ENCODE data around the gene CAPN10. TPM values are rescaled to one million over a fixed set of nuclear protein-coding genes. Genes with fewer than 3 reads are reported as not detected.

The CAPN10 gene
- total RNA-seq, 1 experiment from 2014 or later, result 47.4 TPM

DNA sequence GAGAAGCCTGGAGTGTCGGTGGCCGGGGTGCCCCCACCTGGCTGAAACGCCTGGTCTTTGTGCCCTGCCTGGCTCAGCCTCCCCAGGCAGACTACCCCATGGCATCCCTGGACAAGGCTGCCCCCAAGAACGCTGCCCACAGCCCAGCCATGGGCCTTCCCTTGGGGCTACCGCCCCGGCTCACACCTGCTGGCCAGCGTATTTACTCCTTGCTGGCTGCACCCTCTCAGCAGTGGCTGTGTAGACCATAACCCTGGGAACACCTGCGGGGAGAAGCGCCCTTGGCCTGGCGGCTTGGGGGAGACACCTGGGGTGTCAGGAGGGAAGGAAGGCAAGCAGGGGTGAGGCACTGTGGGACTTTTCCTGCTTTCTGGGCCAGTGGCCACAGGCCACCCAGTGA, 17.3 kb downstream of the CAPN10 start:
- no peak overlapping the region for H3K4me2 ChIP-seq (ENCODE audit: insufficient read depth, insufficient read length, low read length)
- H2BK12ac ChIP-seq (ENCODE audit: insufficient read length, low read depth, low read length), result no peak overlapping the region
- H4K8ac ChIP-seq (replicated peaks; ENCODE audit: insufficient read length, low read depth, low read length), result no peak overlapping the region
- H2BK120ac ChIP-seq (ENCODE audit: low read depth, low read length, poor library complexity, severe bottlenecking), result no peak overlapping the region
- no peak overlapping the region for H3T11ph ChIP-seq (ENCODE audit: low read length)
- H3K79me2 ChIP-seq (ENCODE audit: insufficient read depth, low read length), result no peaks in the 10 kb centered on the region
- WGBS (ENCODE audit: extremely low coverage, insufficient read length, low lambda C conversion rate), result no CpG with 5 or more reads among the region's 10 CpGs
- H2BK5ac ChIP-seq (ENCODE audit: insufficient read length, low read length), result no peak overlapping the region
- Mint-ChIP-seq H3K4me3 (no peak overlapping the region), H3K36me3 (ENCODE audit: insufficient read depth in 1 of 3, low read depth in 3 of 3) (peaks cover 0 to 7% (median 0%) of the 10 kb centered on the region in 3 experiments; a peak in 2 of 7 replicates), H3K27me3 (ENCODE audit: low read depth) (peaks cover 8% of the 10 kb centered on the region), H3K9me3 (no peaks in the 10 kb centered on the region), H3K4me1 (no peaks in the 10 kb centered on the region; a peak in 1 of 4 replicates), H3K27ac (no peak overlapping the region)
- H3K27me3 ChIP-seq (ENCODE audit: insufficient read depth, low read length), result no peaks in the 10 kb centered on the region
- TF ChIP-seq, protein P1, sequence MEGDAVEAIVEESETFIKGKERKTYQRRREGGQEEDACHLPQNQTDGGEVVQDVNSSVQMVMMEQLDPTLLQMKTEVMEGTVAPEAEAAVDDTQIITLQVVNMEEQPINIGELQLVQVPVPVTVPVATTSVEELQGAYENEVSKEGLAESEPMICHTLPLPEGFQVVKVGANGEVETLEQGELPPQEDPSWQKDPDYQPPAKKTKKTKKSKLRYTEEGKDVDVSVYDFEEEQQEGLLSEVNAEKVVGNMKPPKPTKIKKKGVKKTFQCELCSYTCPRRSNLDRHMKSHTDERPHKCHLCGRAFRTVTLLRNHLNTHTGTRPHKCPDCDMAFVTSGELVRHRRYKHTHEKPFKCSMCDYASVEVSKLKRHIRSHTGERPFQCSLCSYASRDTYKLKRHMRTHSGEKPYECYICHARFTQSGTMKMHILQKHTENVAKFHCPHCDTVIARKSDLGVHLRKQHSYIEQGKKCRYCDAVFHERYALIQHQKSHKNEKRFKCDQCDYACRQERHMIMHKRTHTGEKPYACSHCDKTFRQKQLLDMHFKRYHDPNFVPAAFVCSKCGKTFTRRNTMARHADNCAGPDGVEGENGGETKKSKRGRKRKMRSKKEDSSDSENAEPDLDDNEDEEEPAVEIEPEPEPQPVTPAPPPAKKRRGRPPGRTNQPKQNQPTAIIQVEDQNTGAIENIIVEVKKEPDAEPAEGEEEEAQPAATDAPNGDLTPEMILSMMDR (conservative IDR thresholded peaks at IDR 0.05), result no peak
- H3K18ac ChIP-seq (ENCODE audit: insufficient read length, low read depth, low read length), result no peak overlapping the region
- no peak overlapping the region for H2BK20ac ChIP-seq (ENCODE audit: low read depth, low read length, poor library complexity, severe bottlenecking)
- H4K5ac ChIP-seq (ENCODE audit: insufficient read length, low read depth, low read length), result no peak overlapping the region
- no peaks in the 10 kb centered on the region for H4K20me1 ChIP-seq (ENCODE audit: control insufficient read depth, insufficient read depth, insufficient read length)
- H3K9ac ChIP-seq (ENCODE audit: extremely low read depth, insufficient read length, low read length), result no peak overlapping the region
- no peak overlapping the region for H4K91ac ChIP-seq (ENCODE audit: insufficient read length, low read depth, low read length)
- no peak overlapping the region for H3K14ac ChIP-seq (ENCODE audit: insufficient read depth, low read length)
- no peak overlapping the region for H3K56ac ChIP-seq (ENCODE audit: insufficient read length, low read depth, low read length)
- H3K23ac ChIP-seq (ENCODE audit: insufficient read length, low read depth, low read length), result no peak overlapping the region
- no peaks in the 10 kb centered on the region for H3K9me3 ChIP-seq (ENCODE audit: control insufficient read depth, low read depth, low read length)
- no peak overlapping the region for H2AFZ ChIP-seq (ENCODE audit: low read length)
- DNase-seq, result no peak
- no peaks in the 10 kb centered on the region for H3K23me2 ChIP-seq (ENCODE audit: insufficient read length, low read depth, low read length, poor library complexity, severe bottlenecking)
- no peak overlapping the region for H2BK15ac ChIP-seq (ENCODE audit: low read depth, low read length)
- no peak overlapping the region for H3K27ac ChIP-seq (ENCODE audit: insufficient read length, low read depth, low read length)
- no peaks in the 10 kb centered on the region for H3K79me1 ChIP-seq (ENCODE audit: insufficient read depth, low read depth, low read length, poor library complexity, severe bottlenecking)
- no peak overlapping the region for H3K4ac ChIP-seq (ENCODE audit: low read depth, low read length)
- no peak overlapping the region for H2AK5ac ChIP-seq (ENCODE audit: insufficient read length, low read length)
- H3K4me1 ChIP-seq (ENCODE audit: insufficient read depth, low read length), result no peaks in the 10 kb centered on the region
